ENCODE results near the gene AUTS2.

Gene AUTS2

GRCh38 chr7:70214071-70214470 lies 615.8 kb downstream of the AUTS2 start:
- no peak for DNase-seq (ENCODE audit: low spot score)
- TF ChIP-seq CTCF (IDR thresholded peaks at IDR 0.05; ENCODE audit: extremely low read depth, missing control alignments), result no peak

DNA sequence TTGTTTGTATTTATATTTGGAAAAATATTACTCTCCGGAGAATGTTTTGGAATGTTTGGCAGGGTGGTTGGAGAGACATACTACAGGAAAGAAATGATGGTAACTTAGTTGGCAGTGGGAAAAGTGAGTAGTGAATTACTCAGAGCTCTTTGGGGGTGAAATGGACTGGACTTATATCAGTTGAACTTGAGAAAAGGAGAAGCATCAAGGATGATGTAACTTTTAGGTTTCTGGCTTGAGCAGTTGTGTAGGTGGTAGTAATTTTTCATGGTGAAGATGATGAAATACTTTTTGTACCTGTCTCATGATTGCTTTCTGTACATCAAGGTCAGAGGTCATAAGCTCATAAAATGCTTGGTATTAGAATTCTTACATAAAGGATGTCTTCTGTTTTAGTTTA lies 617.2 kb downstream of the AUTS2 start:
- no peak for TF ChIP-seq CTCF (IDR thresholded peaks at IDR 0.05; ENCODE audit: extremely low read depth, missing control alignments)
- no peak for DNase-seq (ENCODE audit: low spot score)

- TF ChIP-seq CTCF (IDR thresholded peaks at IDR 0.05; ENCODE audit: extremely low read depth, missing control alignments), result no peak
- no peak for DNase-seq (ENCODE audit: low spot score)
Observed at GRCh38 chr7:70217571-70217970, 619.3 kb downstream of the AUTS2 start.

DNA sequence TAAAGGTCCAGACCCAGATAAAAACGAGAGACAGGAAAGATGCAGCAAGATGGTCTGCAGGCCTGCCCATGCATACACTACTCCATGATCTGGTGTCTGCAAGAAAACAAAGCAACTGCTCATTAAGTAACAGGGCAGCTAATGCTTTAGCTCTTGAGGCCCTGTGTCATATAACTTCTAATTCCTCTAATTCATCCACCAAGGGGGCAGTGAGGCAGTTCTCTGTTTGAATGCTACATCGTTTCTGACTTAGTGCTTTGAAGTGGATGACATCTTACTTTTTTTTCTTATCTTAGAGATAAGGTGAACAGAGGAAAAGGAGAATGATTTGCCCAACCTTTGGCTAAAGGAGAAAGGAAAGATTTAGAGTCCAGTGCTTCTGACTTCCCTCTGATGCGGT lies 619.7 kb downstream of the AUTS2 start:
- TF ChIP-seq CTCF (IDR thresholded peaks at IDR 0.05; ENCODE audit: extremely low read depth, missing control alignments), result no peak
- DNase-seq (ENCODE audit: low spot score), result no peak

DNA sequence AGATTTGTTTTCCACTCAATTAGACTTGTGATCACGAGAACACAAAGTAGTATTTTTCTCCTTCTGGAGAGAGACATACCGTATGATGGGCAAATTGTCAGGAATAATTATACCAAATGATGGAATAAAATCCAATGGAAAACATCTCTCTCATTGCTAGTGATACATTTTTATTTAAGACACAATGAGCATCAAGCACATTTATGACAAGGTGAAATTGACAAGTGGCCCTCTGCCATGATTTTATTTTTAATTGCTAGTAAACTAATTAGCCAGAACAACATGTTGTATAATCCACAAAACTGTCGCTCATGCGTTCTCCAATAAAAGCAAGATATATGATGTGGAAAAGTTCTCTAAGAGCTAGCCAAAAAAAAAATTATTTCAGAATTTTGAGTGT lies 620.8 kb downstream of the AUTS2 start:
- no peak for TF ChIP-seq CTCF (IDR thresholded peaks at IDR 0.05; ENCODE audit: extremely low read depth, missing control alignments)
- no peak for DNase-seq (ENCODE audit: low spot score)

DNA sequence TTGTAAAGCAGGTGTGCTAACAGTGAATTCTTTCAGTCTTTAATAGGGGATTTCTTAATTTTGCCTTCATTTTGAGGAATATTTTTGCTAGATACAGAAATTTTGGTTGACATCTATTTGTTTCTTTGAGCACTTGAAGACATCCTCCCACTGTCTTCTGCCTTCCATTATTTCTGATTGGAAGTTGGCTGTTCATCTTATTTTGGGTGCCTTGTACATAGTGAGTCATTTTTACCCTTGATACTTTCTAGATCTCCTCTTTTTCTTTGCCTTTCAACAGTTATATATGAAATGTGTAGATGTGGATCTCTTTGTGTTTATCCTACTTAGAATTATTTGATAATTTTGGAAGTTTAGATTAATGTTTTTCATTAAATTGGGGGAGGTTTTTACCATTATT lies 631.0 kb downstream of the AUTS2 start:
- no peak for TF ChIP-seq CTCF (IDR thresholded peaks at IDR 0.05; ENCODE audit: extremely low read depth, missing control alignments)
- no peak for DNase-seq (ENCODE audit: low spot score)

GRCh38 chr7:70230761-70231160 lies 632.5 kb downstream of the AUTS2 start:
- no peak for DNase-seq (ENCODE audit: low spot score)
- TF ChIP-seq CTCF (IDR thresholded peaks at IDR 0.05; ENCODE audit: extremely low read depth, missing control alignments), result no peak
